Fibroblast of peridontal ligament (primary cell): ENCODE measurements around the gene PCBD1.

Experiments used
- DNase-seq: peaks from one replicate; pipeline ENCODE4 v3.0.0-alpha.2; 2010; ENCODE audit errors: extremely low read depth

Gene PCBD1

DNA sequence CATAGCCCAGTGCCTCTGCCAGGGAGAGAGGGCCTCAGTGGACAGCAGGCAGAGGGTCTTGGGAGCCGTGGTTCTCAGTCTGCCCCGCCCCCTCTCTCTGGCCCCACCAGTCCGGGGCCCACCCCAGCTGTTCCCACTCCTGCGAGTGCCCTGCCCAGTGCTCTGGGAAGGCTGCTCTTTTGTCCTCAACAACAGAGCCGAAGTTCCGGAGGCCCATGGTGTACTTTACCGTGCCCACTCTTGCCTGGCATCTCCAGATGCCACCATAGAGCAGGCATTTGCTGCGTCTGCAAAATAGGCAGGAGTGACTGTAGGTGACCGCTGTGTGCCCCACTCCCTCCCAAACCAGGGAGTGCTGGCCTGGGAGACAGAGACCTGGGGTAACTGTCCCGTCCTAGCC, 29.3 kb upstream of the PCBD1 start:
- no peak for DNase-seq

DNA sequence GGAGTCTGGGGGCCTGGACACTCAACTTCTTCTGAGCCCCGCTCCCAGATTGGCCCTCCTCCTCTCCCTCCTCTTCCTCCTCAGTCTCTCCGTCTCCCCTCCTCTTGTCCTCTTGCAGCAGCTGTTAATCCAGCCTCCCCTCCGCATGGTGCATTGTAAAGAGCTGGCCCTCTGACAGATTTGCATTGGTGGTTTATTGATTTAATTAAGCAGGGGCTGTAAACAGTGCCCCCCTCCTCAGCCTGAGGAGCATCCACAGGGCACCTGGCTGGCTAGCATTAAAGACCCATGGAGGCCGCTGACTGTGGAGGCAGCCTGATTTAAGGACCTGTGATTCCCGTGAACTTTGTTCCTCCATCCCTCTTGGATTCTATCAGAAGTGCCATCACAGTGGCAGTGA, 28.9 kb upstream of the PCBD1 start:
- DNase-seq, result no peak

DNA sequence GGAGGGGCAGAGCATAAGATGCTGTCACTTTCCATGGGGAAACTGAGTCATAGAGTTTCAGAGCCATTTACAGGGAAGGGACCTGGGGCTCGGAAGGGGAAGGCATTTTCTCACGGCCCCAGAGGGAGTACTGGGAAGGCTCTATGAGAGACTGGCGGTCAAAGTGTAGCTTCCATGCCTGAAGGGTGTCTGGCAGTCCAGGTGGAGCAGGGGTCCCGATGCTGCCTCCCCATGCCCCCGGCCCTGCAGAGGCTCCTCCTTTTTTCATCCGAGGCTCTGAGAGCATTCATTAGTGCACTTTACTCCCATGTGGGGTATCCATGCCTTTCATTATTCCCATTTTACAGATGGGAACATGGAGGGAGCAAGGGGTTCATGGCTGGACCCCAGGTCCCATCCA, 27.9 kb upstream of the PCBD1 start:
- no peak for DNase-seq

DNA sequence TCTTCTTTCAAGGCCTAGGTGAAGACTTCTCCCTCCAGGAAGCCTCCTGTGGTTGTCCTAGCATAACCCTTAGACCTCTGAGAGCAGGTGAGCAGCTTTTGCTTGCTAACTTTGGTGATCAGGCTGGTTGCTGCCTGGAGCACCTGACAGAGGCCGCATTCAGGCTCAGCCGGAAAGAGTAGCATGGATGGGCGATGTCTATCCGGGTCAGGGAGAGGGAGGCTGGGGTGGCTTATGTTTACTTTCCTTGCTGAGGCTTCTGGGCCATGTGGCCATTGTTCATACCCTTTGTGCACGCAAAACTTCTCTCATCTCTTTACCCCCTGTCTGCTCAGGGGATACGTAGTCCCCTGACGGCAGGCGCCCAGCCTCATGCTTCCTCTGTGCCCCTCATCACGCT, 27.4 kb upstream of the PCBD1 start:
- DNase-seq, result no peak

DNA sequence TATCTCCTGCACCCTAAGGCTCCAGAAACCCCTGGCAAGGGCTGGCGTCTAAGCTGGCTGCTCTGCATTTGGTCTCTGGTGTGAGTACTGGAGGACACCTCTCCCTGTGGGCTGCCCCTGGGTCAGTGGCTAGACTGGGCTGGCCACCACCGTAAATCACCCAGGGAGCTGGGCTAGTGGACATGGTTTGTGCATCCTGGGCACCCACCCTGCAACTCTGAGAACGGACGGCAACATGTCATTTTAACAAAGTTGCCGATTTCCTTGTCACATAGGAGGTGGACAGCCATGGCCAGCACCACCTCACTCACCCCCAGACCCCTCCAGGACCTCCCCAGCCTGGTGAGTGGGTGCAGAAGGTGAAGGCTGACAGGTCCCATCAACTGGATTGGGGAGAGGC, 26.8 kb upstream of the PCBD1 start:
- DNase-seq, result no peak

DNA sequence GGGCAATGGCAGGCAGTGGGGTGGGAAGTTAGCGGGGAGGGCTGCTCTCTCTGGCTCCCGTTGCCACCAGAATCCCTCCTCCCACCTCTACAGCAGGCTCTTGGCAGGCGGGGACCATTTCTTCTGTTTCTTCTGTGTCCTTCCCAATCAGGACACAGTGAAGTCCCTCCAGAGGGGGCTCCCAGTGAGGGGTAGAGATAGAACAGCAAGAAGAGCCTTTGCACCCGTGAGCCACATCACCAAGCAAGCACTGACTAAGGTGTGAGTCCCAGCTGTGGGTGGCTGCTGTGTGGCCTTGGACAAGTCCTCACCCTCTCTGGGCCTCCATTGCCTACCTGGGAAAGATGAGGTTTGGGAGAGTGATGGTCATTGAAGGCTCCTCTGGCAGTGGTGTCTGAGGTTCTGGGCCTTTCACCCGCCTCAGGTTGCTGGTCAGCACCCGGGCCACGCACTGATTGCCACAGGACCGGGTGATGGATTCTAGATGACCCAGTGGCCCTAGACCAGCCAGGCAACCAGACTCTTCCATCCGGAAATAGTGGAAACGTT, 26.0 kb upstream of the PCBD1 start:
- DNase-seq, result no peak

DNA sequence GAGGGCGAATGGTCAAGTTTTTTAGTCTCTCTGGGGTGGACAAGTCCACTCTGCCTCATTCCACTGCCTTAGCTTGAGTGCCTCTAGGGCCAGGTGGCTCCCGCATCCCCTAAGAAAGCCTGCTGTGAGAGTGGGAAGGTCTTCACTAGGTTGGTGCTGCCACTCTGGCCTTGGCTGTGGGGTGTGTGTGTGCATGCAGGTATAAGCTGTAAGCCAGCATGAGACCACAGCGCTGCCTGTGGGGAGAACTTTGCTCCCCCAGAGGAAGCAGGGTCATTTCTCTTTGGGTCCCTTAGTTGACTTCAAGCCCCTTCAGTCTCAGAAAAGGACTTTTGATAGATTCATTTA, 25.5 kb upstream of the PCBD1 start:
- no peak for DNase-seq

DNA sequence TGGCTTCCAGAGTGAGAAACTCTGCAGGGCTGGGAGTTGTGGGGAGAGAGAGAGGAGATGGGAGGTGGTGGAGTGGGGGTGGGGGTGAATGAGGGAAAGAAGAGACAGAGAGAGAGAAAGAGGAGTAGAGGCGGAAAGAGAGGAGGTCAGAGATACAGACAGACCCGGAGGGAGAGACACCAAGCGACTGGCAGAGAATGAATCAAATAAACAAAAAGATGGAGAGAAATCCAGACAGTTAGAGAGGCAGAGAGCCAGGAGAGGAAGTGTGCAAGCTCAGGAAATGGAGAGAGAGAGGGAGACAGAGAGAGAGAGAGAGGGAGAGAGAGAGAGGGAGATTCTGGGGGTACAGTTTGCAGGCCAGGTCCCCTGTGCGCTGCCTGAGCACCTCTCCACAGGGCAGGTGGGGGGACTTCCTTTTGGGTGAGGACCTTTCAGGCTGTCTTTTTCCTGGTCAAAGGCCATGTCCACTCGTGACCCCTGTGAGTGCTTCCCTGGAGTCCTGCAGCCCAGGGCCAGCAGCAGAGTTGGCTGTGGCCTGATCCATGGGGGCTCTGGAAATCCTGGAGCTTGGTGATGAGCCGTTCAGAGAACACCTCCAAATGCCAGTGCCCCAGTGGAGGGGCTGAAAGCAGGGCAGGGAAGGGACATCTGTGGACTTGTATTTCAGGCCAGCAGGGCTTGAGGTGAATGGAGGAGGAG, 25.0 kb upstream of the PCBD1 start:
- no peak for DNase-seq

DNA sequence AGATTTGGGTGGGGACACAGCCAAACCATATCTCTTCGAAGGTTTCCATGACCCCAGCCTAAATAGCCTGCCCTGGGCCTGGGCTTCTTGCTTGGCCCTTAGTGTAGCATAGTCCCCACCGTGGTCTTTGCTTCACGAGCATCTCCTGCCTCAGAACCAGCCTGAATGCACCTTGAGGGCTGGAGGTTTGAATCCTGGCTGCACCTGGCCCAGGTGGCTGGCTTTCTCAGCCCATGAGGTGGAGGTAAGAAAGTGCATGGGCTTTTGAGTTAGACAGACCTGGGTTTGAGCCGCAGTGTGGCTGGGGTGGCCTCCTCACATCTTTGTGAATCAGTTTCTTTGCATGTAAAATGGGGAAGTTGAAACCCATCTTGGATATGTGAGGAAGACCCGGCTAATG, 24.2 kb upstream of the PCBD1 start:
- DNase-seq, result no peak

DNA sequence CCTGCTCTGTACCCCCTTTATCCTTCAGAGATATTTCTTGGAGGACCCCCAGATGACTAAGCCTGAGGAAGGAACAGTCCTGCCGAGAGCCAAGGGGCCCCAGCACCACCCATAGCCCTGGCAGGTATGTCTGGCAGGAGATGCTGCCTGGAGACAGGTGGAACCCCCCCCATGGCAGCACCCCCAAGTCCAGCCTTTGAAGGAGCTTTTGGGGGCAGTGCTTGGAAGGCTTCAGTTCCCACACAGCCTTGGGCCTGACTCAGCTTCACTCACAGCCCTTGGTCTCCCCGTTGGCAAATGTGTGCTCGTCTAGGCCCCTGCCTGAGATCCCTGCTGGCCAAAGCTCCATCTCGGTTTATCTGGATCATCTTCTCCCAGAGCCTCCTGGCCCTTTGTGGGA, 23.0 kb upstream of the PCBD1 start:
- DNase-seq, result no peak

DNA sequence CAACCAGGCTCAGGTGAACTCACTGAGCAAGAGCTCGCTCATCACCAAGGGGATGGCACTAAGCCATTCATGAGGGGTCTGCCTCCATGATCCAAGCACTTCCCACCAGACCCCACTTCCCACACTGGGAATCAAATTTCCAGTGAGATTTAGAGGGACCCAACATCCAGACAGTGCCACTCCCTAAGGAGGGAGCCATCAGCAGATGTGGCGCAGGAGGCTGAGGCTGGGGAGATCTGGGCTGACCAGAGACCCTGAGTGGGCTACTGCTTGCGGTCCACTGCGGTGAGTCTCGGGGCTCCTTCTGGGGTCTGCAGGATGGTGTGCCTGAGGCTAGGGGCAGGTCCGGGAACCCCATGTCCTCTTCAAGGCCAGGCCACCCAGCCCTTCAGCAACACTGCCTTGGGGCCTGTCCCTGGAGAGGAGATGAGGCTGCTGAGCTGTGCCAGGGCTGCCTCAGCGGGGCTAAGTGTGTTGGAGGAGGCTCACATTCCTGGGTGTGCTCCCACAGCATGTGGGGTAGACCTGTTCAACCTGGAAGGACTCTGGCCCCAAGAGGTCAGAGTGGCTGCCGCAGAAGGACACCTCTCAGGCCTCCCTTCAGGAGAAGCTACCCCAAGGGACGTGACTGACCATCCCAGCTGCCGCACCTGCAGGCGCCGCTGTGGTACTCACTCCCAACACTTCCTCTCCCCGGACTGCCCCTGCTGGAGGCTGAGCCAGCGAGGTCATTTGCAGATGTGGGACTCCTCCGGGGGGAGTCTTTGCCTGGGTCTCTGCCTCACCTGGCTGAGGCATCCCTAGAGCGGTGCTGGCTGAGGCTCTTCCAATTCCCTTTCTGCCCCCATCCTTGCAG, 22.3 kb upstream of the PCBD1 start:
- DNase-seq, result no peak

DNA sequence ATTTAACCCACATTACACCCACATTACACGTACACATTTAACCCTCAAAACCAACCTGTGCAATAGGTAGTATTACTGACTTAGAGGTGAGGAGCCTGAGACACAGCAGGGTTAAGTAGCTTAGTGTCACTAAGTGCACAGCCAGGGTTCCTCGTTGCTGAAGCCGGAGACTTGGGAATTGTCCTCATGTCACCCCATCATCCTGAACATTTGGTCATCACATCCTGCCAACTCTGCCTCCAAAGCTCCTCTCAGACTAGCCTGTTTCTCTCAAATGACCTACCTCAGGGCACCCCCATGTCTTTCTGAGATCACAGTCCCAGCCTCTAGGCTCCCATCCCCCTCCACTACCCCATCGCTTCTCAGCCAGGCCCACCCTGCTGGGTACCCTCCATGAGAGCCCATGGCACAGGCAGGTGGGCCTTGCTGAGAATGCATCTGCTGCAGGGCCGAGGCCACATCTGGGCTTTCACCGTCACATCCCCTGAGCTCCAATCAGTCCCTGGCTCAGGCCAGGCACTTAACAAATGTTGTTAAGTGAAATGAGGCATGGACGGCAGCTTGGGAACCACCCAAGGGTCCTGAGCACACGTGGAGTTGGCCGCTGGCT, 21.1 kb upstream of the PCBD1 start:
- no peak for DNase-seq

DNA sequence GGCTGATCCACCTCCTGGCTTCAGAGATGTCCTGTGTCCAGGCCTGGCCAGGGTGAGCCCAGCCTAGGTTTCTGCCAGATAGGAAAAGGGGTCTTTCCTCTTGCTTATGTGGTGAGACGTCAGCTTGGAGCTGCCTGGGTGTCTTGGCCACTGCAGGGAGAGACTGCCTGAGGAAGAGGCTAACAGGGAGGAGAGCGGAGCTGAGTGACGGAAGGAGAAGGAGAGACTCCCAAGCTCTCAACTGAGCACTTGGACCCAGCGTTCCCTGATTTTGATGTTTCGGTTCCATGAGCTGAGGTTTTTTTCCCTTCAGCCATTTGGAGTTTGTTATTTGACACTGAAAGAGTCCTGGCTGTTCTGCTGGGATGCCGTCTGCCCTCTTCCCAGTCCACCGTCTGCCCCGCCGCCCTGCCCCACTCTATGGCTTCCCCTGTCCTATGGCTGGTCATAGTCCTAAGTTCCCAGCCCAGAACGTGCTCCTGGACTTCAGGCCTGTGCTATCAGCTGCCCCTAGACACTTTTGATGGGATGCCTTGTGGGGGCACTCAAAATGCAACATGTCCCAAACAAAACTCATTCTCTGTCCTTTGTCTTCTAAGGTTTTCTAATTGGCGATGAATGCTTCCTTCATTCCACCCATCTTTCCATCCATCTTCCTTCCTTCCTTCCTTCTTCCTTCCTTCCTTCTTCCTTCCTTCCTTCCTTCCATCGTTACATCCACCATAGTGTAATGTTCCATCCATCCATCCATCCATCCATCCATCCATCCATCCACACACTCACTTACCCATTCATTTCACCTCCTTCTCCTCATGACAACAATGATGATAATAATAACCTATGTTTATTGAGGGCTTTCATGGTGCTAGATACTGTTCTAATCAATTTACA, 20.3 kb upstream of the PCBD1 start:
- DNase-seq, result no peak

DNA sequence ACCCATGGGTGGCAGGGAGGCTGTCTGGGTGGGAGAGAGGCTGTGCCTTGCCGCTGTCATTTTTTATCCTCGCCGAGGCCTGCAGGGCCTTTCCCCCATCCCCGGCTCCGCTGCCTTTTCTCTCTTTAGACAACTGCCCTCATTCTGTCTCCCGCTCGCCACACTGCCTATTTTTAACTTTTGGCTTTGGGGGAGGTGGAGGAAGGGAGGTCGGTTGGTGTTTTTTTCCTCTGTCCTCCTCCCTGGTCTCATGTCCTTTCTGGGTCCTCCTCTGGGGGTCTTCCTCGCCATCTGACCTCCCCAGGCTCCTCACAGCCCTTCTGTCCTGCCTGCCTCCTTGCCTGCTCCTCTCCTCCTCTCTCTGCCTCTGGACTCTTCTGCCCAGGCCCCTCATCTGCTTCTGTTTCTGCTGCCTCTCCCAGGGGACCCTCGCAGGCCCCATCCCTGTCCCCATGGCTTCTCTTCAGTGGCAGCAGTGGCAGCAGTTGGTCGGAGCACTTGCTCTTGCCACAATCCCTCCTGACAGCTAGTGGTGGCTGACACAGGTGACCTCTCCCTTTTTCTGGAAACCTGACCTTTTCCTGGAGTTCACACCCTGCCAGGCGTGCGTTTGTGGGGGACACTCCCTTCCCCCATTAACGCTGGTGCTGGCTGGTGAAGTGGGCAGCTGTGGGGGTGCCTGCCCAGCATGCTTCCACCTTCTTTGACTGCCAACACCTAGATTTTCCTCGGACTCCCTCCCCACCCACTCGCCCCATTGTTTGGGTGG, 19.5 kb upstream of the PCBD1 start:
- DNase-seq, result no peak

DNA sequence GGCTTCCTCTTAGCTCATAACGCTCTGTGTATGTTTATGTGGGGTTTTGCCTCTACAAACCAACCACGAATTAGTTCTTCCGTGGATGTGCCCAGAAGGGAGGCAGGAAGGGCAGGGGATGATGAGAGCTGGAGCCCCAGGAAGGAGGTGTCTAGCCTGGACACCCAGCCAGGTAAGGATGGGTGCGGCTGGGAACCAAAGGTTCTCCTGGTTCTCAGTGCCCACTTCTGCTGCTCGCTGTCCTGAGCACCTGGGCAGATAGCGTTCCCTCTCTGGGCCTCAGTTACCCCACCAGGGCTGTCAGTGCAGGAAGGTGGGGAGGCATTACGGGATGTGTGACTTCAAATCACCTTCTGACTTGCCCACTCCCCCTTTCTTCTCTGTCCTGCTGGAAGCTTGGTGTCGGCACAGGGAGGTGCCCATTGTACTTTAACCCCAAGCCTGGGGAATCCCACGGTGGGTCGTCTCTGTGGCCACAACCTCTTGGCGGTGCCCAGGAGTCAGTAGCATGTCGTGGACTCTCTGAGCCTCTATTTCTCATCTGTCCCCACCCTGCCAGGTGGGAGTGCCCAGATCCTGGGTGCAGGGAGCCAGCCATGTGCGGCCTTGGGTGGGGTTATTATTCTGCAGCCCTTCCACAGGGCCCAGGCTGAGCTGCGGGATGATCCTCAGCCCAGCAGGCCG, 18.7 kb upstream of the PCBD1 start:
- no peak for DNase-seq

DNA sequence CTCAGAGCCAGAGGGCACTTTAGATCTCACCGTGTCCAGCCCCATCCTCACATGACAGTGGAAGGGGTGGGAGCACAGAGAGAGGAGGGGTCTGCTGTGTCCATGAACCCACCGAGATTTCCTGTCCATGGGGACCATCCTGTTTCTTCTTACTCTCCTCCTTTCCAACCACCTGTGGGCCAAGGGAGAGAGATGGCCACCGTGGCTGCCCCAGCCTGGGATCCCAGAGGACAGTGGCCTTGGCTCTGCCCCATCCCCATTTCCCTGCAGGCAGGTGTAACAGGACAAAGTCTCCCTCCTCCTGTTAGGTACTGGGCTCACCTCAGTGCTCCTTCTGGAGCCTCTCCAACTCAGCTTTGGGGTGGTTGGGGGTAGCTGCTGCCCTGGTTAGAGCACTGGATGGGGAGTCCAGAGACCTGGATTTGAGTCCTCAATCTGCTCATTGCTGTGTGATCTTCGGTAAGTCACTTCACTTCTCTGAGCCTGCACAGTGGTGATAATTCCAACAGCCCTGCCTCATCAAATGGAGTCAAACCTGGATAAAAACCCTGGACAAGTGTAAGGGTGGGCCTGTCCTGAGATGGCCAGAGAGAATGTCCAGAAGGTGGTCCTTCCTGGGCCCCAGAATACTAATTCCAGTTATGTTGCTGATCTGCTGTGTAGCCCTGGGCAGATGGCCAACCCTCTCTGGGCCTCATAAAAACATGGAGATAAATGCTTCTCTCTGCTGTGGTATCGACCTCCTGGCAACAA, 17.8 kb upstream of the PCBD1 start:
- DNase-seq, result no peak

DNA sequence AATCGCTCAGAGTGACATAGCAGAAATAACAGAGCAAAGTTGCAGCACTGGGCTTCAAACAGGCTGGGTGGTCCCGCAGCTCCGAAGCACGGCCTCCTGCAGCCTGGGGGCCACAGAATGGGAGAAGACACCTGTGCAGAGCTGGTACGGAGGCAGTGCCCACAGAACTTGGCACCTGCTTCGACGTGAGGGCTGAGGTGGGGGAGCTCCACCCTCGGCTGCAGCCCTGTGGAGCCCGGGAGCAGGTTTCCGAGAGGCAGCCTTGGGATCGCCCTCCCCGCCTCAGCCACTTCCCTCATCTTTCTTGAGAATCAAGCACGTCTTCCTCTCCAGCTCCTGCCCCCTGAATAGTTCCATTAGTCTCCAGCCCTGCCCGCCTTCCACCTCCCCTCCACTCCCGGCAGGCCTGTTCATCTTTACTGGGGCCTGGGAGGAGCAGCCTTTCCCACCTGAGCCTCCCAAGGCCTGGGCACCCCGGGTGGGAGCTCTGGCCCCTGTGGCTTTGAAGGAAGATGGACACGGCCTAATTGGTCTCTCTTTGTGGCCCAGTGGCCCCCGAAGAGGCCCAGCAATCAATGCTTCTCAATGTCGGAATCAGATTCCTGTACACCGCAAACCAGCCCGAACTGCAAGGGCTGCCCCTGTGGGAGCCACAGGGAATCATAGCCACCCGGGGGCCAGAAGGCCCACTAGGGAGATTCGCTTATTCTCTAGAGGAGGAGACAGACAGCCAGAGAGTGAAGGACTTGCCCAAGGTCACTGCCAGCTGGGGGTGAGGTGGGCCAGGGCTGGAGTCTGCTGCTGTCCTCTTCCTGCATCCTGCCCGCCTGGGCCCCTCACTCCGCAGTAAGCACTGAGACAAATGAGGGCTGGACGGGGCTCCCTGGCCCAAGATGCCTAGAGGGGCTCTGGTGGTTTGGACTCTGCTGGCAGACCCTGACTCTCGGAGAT, 17.0 kb upstream of the PCBD1 start:
- no peak for DNase-seq

DNA sequence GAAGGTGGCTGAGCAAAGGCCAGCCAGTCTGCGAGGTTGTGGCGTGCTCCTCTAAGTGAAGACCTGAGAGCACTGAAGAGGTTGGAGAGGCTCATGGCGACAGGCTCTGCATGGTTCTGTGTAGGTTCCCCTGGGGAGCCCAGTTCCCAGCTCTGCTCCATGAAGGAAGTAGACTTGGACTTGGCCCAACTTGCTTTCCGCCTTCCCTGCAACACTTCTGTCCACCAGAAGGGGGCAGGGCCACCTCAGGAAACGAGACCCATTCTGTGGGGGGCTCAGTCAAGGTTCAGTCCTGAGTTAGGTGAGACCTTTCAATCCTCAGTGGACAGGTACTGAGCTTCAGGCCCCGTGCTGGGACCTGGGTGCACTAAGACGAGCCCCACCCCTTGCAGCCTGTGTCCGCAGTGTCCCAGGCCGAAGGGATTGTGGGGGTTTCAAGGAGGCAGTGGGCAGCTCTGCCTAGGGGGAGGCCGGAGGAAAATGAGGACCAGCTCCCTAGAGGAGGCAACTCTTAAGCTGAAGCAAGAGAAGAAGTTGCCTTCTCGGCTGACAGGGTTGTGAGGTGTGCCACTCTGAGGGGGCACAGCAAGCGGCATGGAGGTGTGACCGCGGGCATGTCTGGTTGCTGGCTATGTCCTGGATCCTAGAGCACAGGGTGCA, 15.0 kb upstream of the PCBD1 start:
- peak; percentile 31 for DNase-seq
